ENCODE data around the gene PGAP6.
"Not testable (repeated sequence)": the region's sequence is repeated elsewhere in the genome, so short reads cannot be mapped to it uniquely, and the experiment has no call there.

The PGAP6 gene

GRCh38 chr16:348495-348894 lies 33.3 kb downstream of the PGAP6 start:
- not testable (repeated sequence) for DNase-seq

DNA sequence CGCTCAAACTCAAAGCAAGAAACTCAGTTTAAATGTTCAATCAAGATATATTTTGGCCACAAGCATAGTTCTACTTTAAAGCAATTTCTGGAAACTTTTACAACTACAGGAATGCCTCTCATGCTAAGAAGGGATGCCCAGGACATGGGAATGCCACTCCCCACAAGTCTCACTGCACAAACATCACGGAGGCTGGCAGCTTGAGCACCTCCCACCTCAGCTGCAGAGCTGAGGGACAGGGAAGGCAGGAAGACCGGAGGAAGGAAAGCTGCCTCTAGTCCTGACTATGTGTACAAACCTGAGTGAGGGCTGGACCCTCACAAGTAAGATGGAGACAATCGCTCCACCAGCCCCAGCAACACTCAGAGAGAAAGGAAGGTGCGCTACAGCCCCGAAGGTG lies 34.6 kb downstream of the PGAP6 start:
- DNase-seq, result no peak

- peak; percentile 90 for DNase-seq
Measured at GRCh38 chr16:346587-346986, 35.2 kb downstream of the PGAP6 start.

DNA sequence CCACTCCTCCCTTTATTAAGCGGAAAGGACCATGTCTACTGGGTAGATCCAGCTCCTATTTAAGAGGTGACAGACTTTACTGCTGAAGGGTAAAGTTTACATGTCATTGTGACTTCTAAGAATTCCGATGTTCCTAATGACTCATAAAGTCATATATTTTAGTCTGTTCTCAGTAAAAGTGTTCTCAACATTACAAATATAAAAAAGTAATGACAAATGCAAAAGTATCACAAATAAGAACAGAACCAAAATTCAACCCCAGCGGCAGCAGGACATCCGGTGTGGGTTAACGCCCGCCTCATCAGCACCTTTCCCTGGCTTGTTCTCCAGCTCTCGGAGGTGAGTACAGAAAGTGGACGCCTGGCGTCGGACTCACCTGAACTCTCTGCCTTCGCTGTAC lies 36.0 kb downstream of the PGAP6 start:
- peak; percentile 40 for DNase-seq

GRCh38 chr16:342455-343213 lies 39.1 kb downstream of the PGAP6 start:
- DNase-seq, result no peak

DNA sequence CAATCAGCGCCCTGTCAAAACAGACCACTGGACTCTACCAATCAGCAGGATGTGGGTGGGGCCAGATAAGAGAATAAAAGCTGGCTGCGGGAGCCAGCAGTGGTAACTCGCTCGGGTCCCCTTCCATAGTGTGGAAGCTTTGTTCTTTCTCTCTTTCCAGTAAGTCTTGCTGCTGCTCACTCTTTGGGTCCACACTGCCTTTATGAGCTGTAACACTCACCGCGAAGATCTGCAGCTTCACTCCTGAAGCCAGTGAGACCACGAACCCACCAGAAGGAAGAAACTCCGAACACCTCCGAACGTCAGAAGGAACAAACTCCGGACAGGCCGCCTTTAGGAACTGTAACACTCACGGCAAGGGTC lies 39.8 kb downstream of the PGAP6 start:
- DNase-seq, result not testable (repeated sequence)

DNA sequence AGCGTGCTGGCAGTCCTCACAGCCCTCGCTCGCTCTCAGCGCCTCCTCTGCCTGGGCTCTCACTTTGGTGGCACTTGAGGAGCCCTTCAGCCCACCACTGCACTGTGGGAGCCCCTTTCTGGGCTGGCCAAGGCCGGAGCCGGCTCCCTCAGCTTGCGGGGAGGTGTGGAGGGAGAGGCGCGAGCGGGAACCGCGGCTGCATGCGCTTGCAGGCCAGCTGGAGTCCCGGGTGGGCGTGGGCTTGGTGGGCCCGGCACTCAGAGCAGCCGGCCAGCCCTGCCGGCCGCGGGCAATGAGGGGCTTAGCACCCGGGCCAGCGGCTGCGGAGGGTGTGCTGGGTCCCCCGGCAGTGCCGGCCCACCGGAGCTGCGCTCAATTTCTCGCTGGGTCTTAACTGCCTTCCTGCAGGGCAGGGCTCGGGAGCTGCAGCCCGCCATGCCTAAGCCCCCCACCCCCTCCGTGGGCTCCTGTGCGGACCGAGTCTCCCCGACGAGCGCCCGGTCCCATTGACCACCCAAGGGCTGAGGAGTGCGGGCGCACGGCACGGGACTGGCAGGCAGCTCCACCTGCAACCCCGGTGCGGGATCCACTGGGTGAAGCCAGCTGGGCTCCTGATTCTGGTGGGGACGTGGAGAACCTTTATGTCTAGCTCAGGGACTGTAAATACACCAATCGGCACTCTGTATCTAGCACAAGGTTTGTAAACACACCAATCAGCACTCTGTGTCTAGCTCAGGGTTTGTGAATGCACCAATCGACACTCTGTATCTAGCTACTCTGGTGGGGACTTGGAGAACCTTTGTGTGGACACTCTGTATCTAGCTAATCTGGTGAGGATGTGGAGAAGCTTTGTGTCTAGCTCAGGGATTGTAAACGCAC lies 40.4 kb downstream of the PGAP6 start:
- not testable (repeated sequence) for DNase-seq

- peak; percentile 43 for DNase-seq
Measured at GRCh38 chr16:340370-341091, 41.2 kb downstream of the PGAP6 start.

DNA sequence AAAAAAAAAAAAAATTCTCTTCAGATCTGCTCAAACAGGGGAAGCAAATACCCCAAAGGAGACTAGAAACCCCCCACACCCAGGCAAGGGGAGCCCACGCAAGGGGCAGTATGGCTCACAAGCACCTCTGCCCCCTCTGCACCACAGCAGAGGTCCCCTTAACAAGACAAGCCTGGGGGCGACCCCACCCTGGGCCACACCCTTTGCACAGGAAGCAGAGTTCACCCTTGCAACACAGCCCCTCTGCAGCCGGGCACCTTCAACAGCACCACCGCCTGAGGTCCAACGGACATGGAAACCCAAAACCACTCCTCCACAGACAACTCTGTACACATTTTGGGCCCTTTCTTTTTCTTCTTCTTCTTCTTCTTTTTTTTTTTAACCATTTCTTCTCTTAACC lies 42.1 kb downstream of the PGAP6 start:
- peak; percentile 43 for DNase-seq

- no peak for DNase-seq
Measured at GRCh38 chr16:337975-338575, 43.7 kb downstream of the PGAP6 start.

- no peak for DNase-seq
Measured at GRCh38 chr16:337437-337836, 44.3 kb downstream of the PGAP6 start.

- DNase-seq, result no peak
Measured at GRCh38 chr16:336269-336668, 45.5 kb downstream of the PGAP6 start.

- DNase-seq, result not testable (repeated sequence)
Measured at GRCh38 chr16:334861-335632, 46.7 kb downstream of the PGAP6 start.

GRCh38 chr16:334164-334832 lies 47.5 kb downstream of the PGAP6 start:
- DNase-seq, result not testable (repeated sequence)

DNA sequence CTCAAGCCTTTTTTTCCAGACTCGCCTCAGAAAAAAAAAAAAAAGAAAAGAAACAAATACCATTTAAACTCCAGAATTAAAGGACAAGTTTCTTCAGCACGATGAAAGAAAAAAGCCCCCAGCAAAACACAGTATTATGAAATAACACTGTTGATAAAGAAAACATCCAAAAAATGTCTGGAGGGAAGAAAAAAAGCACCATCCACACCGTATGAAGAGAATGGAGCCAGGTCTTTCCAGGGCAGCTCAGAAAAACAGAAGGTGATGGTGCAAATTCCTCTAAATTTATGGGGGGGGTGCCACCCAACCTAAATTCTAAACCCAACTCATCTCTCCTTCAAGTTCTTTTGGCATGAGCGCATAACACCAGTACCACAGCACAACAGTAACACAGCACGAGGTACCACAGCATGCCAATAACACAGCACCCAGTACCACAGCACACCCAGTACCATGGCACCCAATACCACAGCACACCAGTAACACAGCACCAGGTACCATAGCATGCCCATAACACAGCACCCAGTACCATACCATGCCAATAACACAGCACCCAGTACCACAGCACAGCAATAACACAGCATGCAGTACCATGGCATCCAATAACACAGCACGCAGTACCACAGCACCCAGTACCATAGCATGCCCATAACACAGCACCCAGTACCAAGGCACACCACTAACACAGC lies 48.2 kb downstream of the PGAP6 start:
- DNase-seq, result no peak

- DNase-seq, result peak; percentile 49
Measured at GRCh38 chr16:331181-331814, 50.5 kb downstream of the PGAP6 start.

GRCh38 chr16:330741-331140 lies 51.0 kb downstream of the PGAP6 start:
- DNase-seq, result peak; percentile 89

GRCh38 chr16:325375-326145 lies 56.2 kb downstream of the PGAP6 start:
- DNase-seq, result no peak

DNA sequence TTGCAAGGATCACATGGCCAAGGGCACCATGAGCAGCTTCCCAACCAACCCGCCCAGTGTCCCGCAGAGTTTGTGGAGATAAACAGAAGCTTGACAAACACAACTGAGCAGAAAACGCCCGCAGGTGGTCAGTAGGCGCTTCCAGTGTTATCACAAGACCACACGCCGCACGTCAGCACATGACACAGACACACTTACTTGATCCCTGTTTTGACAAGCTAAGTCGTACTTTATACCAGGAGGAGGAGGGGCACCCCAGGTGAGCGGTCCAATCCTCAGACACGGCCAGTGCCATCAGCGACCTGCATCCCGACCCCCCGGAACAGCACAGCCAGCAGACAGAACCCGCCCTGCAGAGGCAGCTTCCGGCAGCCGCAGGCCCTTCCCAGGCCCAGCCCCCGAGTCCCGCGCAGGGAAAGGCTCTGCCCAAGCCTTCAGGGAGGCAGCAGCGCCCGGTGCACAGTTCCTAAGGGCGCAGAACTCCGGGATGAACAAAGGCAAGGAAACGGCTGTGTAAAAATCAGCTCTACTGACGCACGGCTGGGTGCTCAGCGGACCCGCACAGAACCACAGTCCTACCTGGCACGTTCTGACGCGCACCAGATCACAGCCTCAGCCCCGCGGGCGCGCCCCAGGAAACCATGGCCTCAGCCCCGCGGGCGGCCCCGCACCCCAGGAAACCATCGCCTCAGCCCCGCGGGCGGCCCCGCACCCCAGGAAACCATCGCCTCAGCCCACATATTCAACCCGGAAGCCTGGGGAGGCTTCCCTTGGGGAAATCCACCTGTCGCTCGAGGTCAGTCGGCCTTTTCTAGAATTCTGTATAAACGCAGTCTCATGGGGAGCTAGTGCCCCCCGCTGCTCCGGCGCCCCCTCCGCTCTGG lies 57.1 kb downstream of the PGAP6 start:
- no peak for DNase-seq

Data from islet precursor cell (in vitro differentiated cells).